ENCODE data around the gene TMOD4.
"Not testable (repeated sequence)": the region's sequence is repeated elsewhere in the genome, so short reads cannot be mapped to it uniquely, and the experiment has no call there.

TMOD4 gene

GRCh38 chr1:151175863-151176262 is at the start of gene TMOD4:
Gene TMOD4, minus strand, starts transcription at chr1:151175981. Its CDS starts 1,106 bp downstream, at chr1:151174875.
- no peak for DNase-seq (ENCODE audit: low spot score)

GRCh38 chr1:151222130-151222529 is 46.3 kb upstream of the TMOD4 start:
- DNase-seq (ENCODE audit: low spot score) = no peak

- DNase-seq (ENCODE audit: low spot score) = no peak
Observed at GRCh38 chr1:151221616-151222015, 45.8 kb upstream of the TMOD4 start.

GRCh38 chr1:151213560-151213959 is 37.8 kb upstream of the TMOD4 start:
- no peak for DNase-seq (ENCODE audit: low spot score)

GRCh38 chr1:151211972-151212705 is 36.4 kb upstream of the TMOD4 start:
- no peak for DNase-seq (ENCODE audit: low spot score)

- no peak for DNase-seq (ENCODE audit: low spot score)
Observed at GRCh38 chr1:151210830-151211229, 35.0 kb upstream of the TMOD4 start.

GRCh38 chr1:151205381-151205965 is 29.7 kb upstream of the TMOD4 start:
- DNase-seq (ENCODE audit: low spot score) = not testable (repeated sequence)

GRCh38 chr1:151199873-151200581 is 24.2 kb upstream of the TMOD4 start:
- DNase-seq (ENCODE audit: low spot score) = peak; percentile 57

- peak; percentile 97 for DNase-seq (ENCODE audit: low spot score)
Observed at GRCh38 chr1:151198254-151199127, 22.7 kb upstream of the TMOD4 start, which contains the start of gene PIP5K1A. Gene PIP5K1A, plus strand, starts transcription at chr1:151198552. Its CDS starts 445 bp downstream, at chr1:151198997.

- no peak for DNase-seq (ENCODE audit: low spot score)
Observed at GRCh38 chr1:151197863-151198253, 22.1 kb upstream of the TMOD4 start.

- DNase-seq (ENCODE audit: low spot score) = no peak
Observed at GRCh38 chr1:151196292-151196800, 20.6 kb upstream of the TMOD4 start.

GRCh38 chr1:151194894-151195594 is 19.3 kb upstream of the TMOD4 start:
- not testable (repeated sequence) for DNase-seq (ENCODE audit: low spot score)

- DNase-seq (ENCODE audit: low spot score) = no peak
Observed at GRCh38 chr1:151193856-151194255, 18.1 kb upstream of the TMOD4 start.

GRCh38 chr1:151193304-151193703 is 17.5 kb upstream of the TMOD4 start:
- DNase-seq (ENCODE audit: low spot score) = no peak

GRCh38 chr1:151192047-151192446 is 16.3 kb upstream of the TMOD4 start:
- no peak for DNase-seq (ENCODE audit: low spot score)

GRCh38 chr1:151189637-151190445 is 14.1 kb upstream of the TMOD4 start, which contains the start of gene VPS72:
Gene VPS72, minus strand, starts transcription at chr1:151190197. Its CDS starts 76 bp downstream, at chr1:151190121.
- DNase-seq (ENCODE audit: low spot score) = peak; percentile 90

- not testable (repeated sequence) for DNase-seq (ENCODE audit: low spot score)
Observed at GRCh38 chr1:151188667-151189066, 12.9 kb upstream of the TMOD4 start.

GRCh38 chr1:151187205-151187604 is 11.4 kb upstream of the TMOD4 start:
- no peak for DNase-seq (ENCODE audit: low spot score)

- DNase-seq (ENCODE audit: low spot score) = no peak
Observed at GRCh38 chr1:151184211-151184610, 8.4 kb upstream of the TMOD4 start.

GRCh38 chr1:151176514-151177045 is 799 bp upstream of the TMOD4 start:
- no peak for DNase-seq (ENCODE audit: low spot score)

All from left forelimb (tissue), 1 donor.